Measurements from ENCODE around the gene IGFBP1. TPM values are rescaled to one million over a fixed set of nuclear protein-coding genes. Genes with fewer than 3 reads are reported as not detected.

IGFBP1 gene
- total and polyA plus RNA-seq, 2 experiments from 2014 or later, result not detected

DNA sequence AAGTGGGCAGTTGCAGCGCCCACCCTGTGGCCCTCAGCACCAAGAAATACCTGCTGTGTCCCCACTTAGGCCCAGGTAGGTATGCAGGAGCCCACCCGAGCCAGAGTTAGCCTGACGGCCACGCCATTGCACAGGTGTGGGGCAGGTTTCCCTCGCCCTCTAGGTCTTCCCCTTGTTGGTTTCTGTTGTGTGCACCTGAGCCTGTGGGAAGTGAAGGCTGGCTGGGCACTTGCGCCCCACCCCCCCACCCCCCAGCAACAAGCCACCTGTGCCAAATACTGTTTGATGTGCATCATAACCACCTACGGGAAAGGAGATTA is 15.3 kb upstream of the IGFBP1 start, which contains the start of gene CCDC201:
CCDC201 (minus strand) TSS at position 48 of the 320 bp plus-strand sequence. CDS start 75 bp downstream, outside the sequence.
- DNase-seq (ENCODE audit: low spot score) (no peak), ATAC-seq (no peak)
- no peaks in the 10 kb centered on the region for H4K20me1 ChIP-seq (replicated peaks; ENCODE audit: insufficient read depth)
- TF ChIP-seq POLR2AphosphoS5 (IDR thresholded peaks at IDR 0.05; ENCODE audit: low read depth) (no peak), REST (IDR thresholded peaks at IDR 0.05; ENCODE audit: unreplicated experiment) (no peak), STAT1 (IDR thresholded peaks at IDR 0.05; ENCODE audit: unreplicated experiment) (no peak), CREB1 (CRISPR knock-in tag; IDR thresholded peaks at IDR 0.05; ENCODE audit: low read depth) (no peak), ZNF114 (CRISPR knock-in tag; IDR thresholded peaks at IDR 0.05) (no peak), NANOG (IDR thresholded peaks at IDR 0.05; ENCODE audit: borderline replicate concordance) (no peak), EZH2 (IDR thresholded peaks at IDR 0.05; ENCODE audit: low read depth, unreplicated experiment) (no peak), ZNF331 (CRISPR knock-in tag; IDR thresholded peaks at IDR 0.05; ENCODE audit: low read depth) (no peak), EZH2phosphoT487 (IDR thresholded peaks at IDR 0.05; ENCODE audit: unreplicated experiment) (no peak), JUNB (IDR thresholded peaks at IDR 0.05; ENCODE audit: unreplicated experiment) (no peak)
- TF ChIP-seq, protein P1, sequence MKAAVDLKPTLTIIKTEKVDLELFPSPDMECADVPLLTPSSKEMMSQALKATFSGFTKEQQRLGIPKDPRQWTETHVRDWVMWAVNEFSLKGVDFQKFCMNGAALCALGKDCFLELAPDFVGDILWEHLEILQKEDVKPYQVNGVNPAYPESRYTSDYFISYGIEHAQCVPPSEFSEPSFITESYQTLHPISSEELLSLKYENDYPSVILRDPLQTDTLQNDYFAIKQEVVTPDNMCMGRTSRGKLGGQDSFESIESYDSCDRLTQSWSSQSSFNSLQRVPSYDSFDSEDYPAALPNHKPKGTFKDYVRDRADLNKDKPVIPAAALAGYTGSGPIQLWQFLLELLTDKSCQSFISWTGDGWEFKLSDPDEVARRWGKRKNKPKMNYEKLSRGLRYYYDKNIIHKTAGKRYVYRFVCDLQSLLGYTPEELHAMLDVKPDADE (IDR thresholded peaks at IDR 0.05), result no peak
- TF ChIP-seq, protein P2, sequence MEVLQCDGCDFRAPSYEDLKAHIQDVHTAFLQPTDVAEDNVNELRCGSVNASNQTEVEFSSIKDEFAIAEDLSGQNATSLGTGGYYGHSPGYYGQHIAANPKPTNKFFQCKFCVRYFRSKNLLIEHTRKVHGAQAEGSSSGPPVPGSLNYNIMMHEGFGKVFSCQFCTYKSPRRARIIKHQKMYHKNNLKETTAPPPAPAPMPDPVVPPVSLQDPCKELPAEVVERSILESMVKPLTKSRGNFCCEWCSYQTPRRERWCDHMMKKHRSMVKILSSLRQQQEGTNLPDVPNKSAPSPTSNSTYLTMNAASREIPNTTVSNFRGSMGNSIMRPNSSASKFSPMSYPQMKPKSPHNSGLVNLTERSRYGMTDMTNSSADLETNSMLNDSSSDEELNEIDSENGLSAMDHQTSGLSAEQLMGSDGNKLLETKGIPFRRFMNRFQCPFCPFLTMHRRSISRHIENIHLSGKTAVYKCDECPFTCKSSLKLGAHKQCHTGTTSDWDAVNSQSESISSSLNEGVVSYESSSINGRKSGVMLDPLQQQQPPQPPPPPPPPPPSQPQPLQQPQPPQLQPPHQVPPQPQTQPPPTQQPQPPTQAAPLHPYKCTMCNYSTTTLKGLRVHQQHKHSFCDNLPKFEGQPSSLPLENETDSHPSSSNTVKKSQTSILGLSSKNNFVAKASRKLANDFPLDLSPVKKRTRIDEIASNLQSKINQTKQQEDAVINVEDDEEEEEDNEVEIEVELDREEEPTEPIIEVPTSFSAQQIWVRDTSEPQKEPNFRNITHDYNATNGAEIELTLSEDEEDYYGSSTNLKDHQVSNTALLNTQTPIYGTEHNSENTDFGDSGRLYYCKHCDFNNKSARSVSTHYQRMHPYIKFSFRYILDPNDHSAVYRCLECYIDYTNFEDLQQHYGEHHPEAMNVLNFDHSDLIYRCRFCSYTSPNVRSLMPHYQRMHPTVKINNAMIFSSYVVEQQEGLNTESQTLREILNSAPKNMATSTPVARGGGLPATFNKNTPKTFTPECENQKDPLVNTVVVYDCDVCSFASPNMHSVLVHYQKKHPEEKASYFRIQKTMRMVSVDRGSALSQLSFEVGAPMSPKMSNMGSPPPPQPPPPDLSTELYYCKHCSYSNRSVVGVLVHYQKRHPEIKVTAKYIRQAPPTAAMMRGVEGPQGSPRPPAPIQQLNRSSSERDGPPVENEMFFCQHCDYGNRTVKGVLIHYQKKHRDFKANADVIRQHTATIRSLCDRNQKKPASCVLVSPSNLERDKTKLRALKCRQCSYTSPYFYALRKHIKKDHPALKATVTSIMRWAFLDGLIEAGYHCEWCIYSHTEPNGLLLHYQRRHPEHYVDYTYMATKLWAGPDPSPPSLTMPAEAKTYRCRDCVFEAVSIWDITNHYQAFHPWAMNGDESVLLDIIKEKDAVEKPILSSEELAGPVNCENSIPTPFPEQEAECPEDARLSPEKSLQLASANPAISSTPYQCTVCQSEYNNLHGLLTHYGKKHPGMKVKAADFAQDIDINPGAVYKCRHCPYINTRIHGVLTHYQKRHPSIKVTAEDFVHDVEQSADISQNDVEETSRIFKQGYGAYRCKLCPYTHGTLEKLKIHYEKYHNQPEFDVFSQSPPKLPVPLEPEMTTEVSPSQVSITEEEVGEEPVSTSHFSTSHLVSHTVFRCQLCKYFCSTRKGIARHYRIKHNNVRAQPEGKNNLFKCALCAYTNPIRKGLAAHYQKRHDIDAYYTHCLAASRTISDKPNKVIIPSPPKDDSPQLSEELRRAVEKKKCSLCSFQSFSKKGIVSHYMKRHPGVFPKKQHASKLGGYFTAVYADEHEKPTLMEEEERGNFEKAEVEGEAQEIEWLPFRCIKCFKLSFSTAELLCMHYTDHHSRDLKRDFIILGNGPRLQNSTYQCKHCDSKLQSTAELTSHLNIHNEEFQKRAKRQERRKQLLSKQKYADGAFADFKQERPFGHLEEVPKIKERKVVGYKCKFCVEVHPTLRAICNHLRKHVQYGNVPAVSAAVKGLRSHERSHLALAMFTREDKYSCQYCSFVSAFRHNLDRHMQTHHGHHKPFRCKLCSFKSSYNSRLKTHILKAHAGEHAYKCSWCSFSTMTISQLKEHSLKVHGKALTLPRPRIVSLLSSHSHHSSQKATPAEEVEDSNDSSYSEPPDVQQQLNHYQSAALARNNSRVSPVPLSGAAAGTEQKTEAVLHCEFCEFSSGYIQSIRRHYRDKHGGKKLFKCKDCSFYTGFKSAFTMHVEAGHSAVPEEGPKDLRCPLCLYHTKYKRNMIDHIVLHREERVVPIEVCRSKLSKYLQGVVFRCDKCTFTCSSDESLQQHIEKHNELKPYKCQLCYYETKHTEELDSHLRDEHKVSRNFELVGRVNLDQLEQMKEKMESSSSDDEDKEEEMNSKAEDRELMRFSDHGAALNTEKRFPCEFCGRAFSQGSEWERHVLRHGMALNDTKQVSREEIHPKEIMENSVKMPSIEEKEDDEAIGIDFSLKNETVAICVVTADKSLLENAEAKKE (CRISPR knock-in tag; IDR thresholded peaks at IDR 0.05), result no peak
- TF ChIP-seq, protein P3, sequence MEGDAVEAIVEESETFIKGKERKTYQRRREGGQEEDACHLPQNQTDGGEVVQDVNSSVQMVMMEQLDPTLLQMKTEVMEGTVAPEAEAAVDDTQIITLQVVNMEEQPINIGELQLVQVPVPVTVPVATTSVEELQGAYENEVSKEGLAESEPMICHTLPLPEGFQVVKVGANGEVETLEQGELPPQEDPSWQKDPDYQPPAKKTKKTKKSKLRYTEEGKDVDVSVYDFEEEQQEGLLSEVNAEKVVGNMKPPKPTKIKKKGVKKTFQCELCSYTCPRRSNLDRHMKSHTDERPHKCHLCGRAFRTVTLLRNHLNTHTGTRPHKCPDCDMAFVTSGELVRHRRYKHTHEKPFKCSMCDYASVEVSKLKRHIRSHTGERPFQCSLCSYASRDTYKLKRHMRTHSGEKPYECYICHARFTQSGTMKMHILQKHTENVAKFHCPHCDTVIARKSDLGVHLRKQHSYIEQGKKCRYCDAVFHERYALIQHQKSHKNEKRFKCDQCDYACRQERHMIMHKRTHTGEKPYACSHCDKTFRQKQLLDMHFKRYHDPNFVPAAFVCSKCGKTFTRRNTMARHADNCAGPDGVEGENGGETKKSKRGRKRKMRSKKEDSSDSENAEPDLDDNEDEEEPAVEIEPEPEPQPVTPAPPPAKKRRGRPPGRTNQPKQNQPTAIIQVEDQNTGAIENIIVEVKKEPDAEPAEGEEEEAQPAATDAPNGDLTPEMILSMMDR (conservative IDR thresholded peaks at IDR 0.05; ENCODE audit: low read depth in 2 of 2), result no peak
- Mint-ChIP-seq H3K4me3 (no peak within 1 kb of the TSS), H3K36me3 (ENCODE audit: low read depth) (peaks cover 10% of the 10 kb centered on the region), H3K27ac (no peak within 1 kb of the TSS), H3K4me1 (no peaks in the 10 kb centered on the region), H3K27me3 (ENCODE audit: insufficient read depth, low read depth, poor library complexity) (no peaks in the 10 kb centered on the region), H3K9me3 (peaks cover 18% of the 10 kb centered on the region)
- H3K79me2 ChIP-seq (replicated peaks; ENCODE audit: insufficient read depth), result no peaks in the 10 kb centered on the region
- H3K9me2 ChIP-seq (ENCODE audit: insufficient read depth), result no peaks in the 10 kb centered on the region
- H3K36me3 ChIP-seq (ENCODE audit: insufficient read depth), result 0 out of 2 replicates have a peak, but pooled peaks cover 3% of the 10 kb centered on the region
- no peak within 1 kb of the TSS for H3K4me2 ChIP-seq
- no peak within 1 kb of the TSS for H2AFZ ChIP-seq
- H3K27me3 ChIP-seq (ENCODE audit: insufficient read depth), result no peaks in the 10 kb centered on the region
- H3F3A ChIP-seq (replicated peaks; ENCODE audit: low read depth), result no peaks in the 10 kb centered on the region
- H3K4me3 ChIP-seq, result no peak within 1 kb of the TSS
- H3K27ac ChIP-seq (ENCODE audit: low read depth), result no peak within 1 kb of the TSS
- H3K4me1 ChIP-seq (ENCODE audit: insufficient read depth), result no peaks in the 10 kb centered on the region
